Smooth muscle cell (in vitro differentiated cells): ENCODE results near the gene ANKS1A. TPM values are rescaled to one million over a fixed set of nuclear protein-coding genes. Genes with fewer than 3 reads are reported as not detected.
A peak's percentile ranks its signal among the peaks of the same experiment; 100 is the strongest.
"Not testable (repeated sequence)": the region's sequence is repeated elsewhere in the genome, so short reads cannot be mapped to it uniquely, and the experiment has no call there.

ENCODE experiments used
- DNase-seq: peaks from one replicate; lab custom pipeline; 2025; ENCODE audit not compliant: unreplicated experiment; lab: John Stamatoyannopoulos, UW
- H2AFZ ChIP-seq: fragments of 200-600 bp; sonication (generic); 2 replicates; pipeline ENCODE4 v1.6.0; 2016; ENCODE audit warnings: antibody characterized with exemption, low read depth, mild to moderate bottlenecking
- H3F3A ChIP-seq: fragments of 200-600 bp; sonication (generic); 2 replicates; pipeline ENCODE4 v1.6.0; 2017; ENCODE audit warnings: antibody characterized with exemption, low read depth
- H3K27ac ChIP-seq: fragments of 200-600 bp; sonication (generic); 2 replicates; pipeline ENCODE4 v1.5.1; 2016; ENCODE audit warnings: low read depth, mild to moderate bottlenecking
- H3K27me3 ChIP-seq: fragments of 200-600 bp; sonication (generic); 2 replicates; pipeline ENCODE4 v1.6.1; 2016; ENCODE audit warnings: low read depth, mild to moderate bottlenecking
- H3K36me3 ChIP-seq: fragments of 200-600 bp; sonication (generic); 2 replicates; pipeline ENCODE4 v1.5.1; 2016; ENCODE audit warnings: low read depth
- H3K4me1 ChIP-seq: fragments of 200-600 bp; sonication (generic); 2 replicates; pipeline ENCODE4 v1.5.1; 2016; ENCODE audit warnings: low read depth
- H3K4me2 ChIP-seq: fragments of 200-600 bp; sonication (generic); 2 replicates; pipeline ENCODE4 v1.6.0; 2016; ENCODE audit warnings: mild to moderate bottlenecking
- H3K4me3 ChIP-seq: fragments of 200-600 bp; sonication (generic); 2 replicates; pipeline ENCODE4 v1.5.1; 2016; ENCODE audit warnings: mild to moderate bottlenecking
- H3K79me2 ChIP-seq: fragments of 200-600 bp; sonication (generic); 2 replicates; pipeline ENCODE4 v1.6.0; 2016; ENCODE audit warnings: low read depth, mild to moderate bottlenecking
- H3K9ac ChIP-seq: fragments of 200-600 bp; sonication (generic); 2 replicates; pipeline ENCODE4 v1.6.0; 2016; ENCODE audit warnings: low read depth
- H3K9me3 ChIP-seq: fragments of 200-600 bp; sonication (generic); replicated peaks from 2 replicates; pipeline ENCODE4 v1.5.1; 2016; ENCODE audit warnings: low read depth
- H4K20me1 ChIP-seq: fragments of 200-600 bp; sonication (generic); 2 replicates; pipeline ENCODE4 v1.6.0; 2016; ENCODE audit warnings: low read depth
- CTCF ChIP-seq: fragments of 200-600 bp; sonication (generic); IDR thresholded peaks from 2 replicates; pipeline ENCODE4 v1.5.1; 2017; ENCODE audit warnings: borderline replicate concordance, mild to moderate bottlenecking, antibody characterized with exemption; ENCODE audit not compliant: insufficient read depth, poor library complexity, severe bottlenecking
- WGBS: methylation state at CpG from one replicate; pipeline ENCODE4 v1.1.7; 2016; ENCODE audit warnings: low lambda C conversion rate; 5-methylcytosine and 5-hydroxymethylcytosine counted together
- polyA plus RNA-seq: library from polyadenylated mRNA; unstranded; fragments of >200 nt; fragmentation: Nextera tagmentation; extraction: Ambion mirVana; gene quantifications from 2 replicates; pipeline ENCODE4 v1.2.1, GENCODE V29; 2016
- total RNA-seq: library from RNA; depleted of rRNA; stranded (reverse); fragments of >200 nt; gene quantifications from 2 replicates; pipeline ENCODE4 v1.2.3, GENCODE V29; 2014

Gene ANKS1A
- total and polyA plus RNA-seq, 2 experiments from 2014 or later: 28.9 to 39.2 TPM

- Histone ChIP-seq H3K36me3 (no peaks in the 10 kb centered on the region), H3K9me3 (no peaks in the 10 kb centered on the region), H3K4me1 (no peaks in the 10 kb centered on the region), H3K27ac (no peak overlapping the region), H4K20me1 (no peaks in the 10 kb centered on the region), H3K4me2 (no peak overlapping the region), H3K9ac (no peak overlapping the region), H3K27me3 (no peaks in the 10 kb centered on the region), H2AFZ (no peak overlapping the region), H3K4me3 (no peak overlapping the region), H3F3A (peaks cover 12% of the 10 kb centered on the region), H3K79me2 (peaks cover 3% of the 10 kb centered on the region)
- TF ChIP-seq CTCF: no peak
- DNase-seq: no peak
- 71% methylated on average over 7 of the region's 7 CpGs for WGBS
These were observed 105.6 kb downstream of the ANKS1A start for GRCh38 chr6:34994693-34995092.

DNA sequence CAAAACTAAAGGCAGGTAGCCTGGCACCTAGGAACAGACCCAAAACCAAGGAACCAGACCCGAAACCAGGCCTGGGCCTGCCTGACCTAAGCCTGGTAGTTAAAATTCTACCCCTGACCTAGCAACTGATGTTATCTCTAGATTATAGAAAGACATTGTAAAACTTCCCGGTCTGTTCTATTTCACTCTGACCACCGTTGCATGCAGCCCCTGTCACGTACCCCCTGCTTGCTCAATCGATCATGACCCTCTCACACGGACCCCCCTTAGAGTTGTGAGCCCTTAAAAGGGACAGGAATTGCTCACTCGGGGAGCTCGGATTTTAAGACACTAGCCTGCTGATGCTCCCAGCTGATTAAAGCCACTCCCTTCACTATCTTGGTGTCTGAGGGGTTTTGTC, 109.4 kb downstream of the ANKS1A start:
- not testable (repeated sequence) for H2AFZ ChIP-seq
- 7% methylated on average over 8 of the region's 8 CpGs for WGBS

DNA sequence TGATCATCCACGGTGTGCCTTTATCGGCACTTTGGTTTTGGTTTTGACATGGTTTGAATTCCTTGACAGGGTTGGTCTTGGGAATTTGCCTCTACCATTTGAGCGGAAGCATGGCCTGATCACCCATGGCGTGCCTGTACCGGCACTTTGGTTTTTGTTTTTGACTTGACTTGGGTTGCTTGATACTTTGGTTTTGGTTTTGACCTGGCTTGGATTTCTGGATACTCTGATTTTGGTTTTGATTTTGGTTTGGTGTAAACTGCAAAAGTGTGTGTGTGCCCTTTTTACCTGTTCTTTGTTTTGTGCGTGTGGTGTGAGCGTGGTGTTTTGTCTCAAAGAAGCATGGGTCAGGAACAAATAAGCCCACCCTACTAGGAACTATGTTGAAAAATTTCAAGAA, 110.1 kb downstream of the ANKS1A start:
- not testable (repeated sequence) for H3F3A ChIP-seq, DNase-seq, H2AFZ ChIP-seq, H3K36me3 ChIP-seq, H4K20me1 ChIP-seq, H3K4me1 ChIP-seq, H3K9me3 ChIP-seq, H3K27me3 ChIP-seq
- peak overlapping the region; percentile 39 for H3K4me3 ChIP-seq
- H3K27ac ChIP-seq: peak overlapping the region; percentile 89
- 55% methylated on average over 7 of the region's 7 CpGs for WGBS
- peaks cover 40% of the 10 kb centered on the region for H3K79me2 ChIP-seq
- H3K9ac ChIP-seq: peak overlapping the region; percentile 79
- H3K4me2 ChIP-seq: peak overlapping the region; percentile 83

More for the DNA sequence above, 109.4 kb downstream of the ANKS1A start:
- peak overlapping the region; percentile 39 for H3K4me3 ChIP-seq
- H3K9ac ChIP-seq: peak overlapping the region; percentile 79
- not testable (repeated sequence) for H3K36me3 ChIP-seq, H3K4me1 ChIP-seq, DNase-seq, H3F3A ChIP-seq, H3K9me3 ChIP-seq, H4K20me1 ChIP-seq, H3K27me3 ChIP-seq
- H3K27ac ChIP-seq: peak overlapping the region; percentile 89
- peak overlapping the region; percentile 83 for H3K4me2 ChIP-seq
- H3K79me2 ChIP-seq: peaks cover 37% of the 10 kb centered on the region

DNA sequence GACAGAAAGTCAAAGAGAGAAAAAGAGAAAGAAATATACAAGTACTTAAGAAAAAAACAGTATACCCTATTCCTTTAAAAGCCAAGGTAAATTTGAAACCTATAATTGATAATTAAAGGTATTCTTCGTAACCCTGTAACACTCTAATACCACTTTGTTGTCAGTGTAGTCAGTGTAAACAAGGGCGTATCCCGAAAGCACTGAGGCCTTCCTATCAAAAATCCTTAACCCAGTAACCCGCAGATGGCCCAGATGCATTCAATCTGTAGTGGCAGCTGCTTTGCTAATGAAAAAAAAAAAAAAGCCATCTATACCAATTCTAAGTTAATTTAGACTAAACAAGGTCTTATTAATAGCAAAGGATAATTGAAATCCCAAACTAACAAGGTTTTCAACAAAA, 110.9 kb downstream of the ANKS1A start:
- 20% methylated on average over 4 of the region's 4 CpGs for WGBS
- peak overlapping the region; percentile 39 for H3K4me3 ChIP-seq
- H2AFZ ChIP-seq, H3K36me3 ChIP-seq, H3K9me3 ChIP-seq, DNase-seq, H4K20me1 ChIP-seq, H3K4me1 ChIP-seq, H3K27me3 ChIP-seq, H3F3A ChIP-seq: not testable (repeated sequence)
- H3K4me2 ChIP-seq: peak overlapping the region; percentile 83
- peak overlapping the region; percentile 89 for H3K27ac ChIP-seq
- H3K9ac ChIP-seq: peak overlapping the region; percentile 79
- peaks cover 44% of the 10 kb centered on the region for H3K79me2 ChIP-seq

DNA sequence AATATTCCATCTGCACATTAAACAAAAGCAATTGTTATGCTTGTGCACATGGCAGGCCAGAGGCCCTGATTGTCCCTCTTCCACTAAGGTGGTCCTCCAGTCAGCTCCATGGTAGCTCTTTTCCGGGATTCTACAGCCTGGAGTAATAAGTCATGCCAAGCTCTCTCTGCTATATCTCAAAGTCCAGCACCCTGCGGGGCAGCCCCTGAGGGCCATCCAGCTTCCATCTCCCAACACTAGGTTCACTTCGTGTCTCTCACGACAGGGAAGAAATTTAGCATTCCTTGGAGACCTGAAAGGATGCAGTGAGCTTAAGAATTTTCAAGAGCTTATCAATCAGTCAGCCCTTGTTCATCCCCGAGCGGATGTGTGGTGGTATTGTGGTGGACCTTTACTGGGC, 112.3 kb downstream of the ANKS1A start:
- H3K27me3 ChIP-seq, H3K4me1 ChIP-seq, H3F3A ChIP-seq, H3K9me3 ChIP-seq, H4K20me1 ChIP-seq, H3K9ac ChIP-seq, DNase-seq, H3K36me3 ChIP-seq, H2AFZ ChIP-seq: not testable (repeated sequence)
- H3K4me3 ChIP-seq: peak overlapping the region; percentile 39
- H3K4me2 ChIP-seq: peak overlapping the region; percentile 83
- WGBS: 26% methylated on average over 6 of the region's 6 CpGs
- peak overlapping the region; percentile 89 for H3K27ac ChIP-seq
- peaks cover 52% of the 10 kb centered on the region for H3K79me2 ChIP-seq

DNA sequence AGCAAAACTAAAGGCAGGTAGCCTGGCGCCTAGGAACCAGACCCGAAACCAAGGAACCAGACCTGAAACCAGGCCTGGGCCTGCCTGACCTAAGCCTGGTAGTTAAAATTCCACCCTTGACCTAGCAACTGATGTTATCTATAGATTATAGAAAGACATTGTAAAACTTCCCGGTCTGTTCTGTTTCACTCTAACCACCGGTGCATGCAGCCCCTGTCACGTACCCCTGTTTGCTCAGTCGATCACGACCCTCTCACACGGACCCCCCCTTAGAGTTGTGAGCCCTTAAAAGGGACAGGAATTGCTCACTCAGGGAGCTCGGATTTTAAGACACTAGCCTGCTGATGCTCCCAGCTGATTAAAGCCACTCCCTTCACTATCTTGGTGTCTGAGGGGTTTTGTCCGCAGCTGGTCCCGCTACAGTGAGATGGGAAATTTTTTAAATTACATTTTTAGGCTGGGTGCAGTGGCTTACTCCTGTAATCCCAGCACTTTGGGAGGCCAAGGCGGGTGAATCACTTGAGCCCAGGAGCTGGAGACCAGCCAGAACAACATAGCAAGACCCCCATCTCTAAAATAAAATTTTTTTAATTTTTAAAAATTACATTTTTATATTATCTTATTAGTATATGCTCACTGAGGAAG, 115.0 kb downstream of the ANKS1A start:
- 15% methylated on average over 12 of the region's 12 CpGs for WGBS
- H3K9me3 ChIP-seq, H3K9ac ChIP-seq, H3F3A ChIP-seq, H3K4me1 ChIP-seq, DNase-seq, H4K20me1 ChIP-seq, H3K4me3 ChIP-seq, H3K36me3 ChIP-seq, H3K27me3 ChIP-seq, H2AFZ ChIP-seq: not testable (repeated sequence)
- Histone ChIP-seq H3K27ac (peak overlapping the region; percentile 89), H3K79me2 (peaks cover 78% of the 10 kb centered on the region), H3K4me2 (peak overlapping the region; percentile 83)
